ENCODE results near the gene VDAC1.

Gene VDAC1

DNA sequence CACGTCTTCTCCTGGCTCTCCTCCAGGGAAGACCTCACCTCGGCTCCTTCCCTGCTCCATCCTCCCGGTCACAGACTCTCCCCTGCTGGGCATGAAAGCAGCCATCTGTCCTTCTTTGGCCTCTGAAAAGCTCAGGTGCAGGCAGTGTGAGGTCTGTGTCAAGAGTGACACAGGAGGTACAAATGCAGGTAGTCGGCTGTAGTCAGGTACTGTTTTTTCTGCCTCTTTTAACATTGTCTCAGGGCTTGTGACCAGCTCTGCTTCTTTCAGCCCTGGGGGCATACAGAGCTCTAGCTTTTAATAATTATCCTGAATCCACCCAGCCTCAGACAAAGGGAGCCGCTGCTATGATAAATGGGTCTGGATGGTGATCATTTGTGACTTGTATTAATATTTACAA, 82.8 kb downstream of the VDAC1 start:
- no peak for DNase-seq
